SKM-1 (cell line): ENCODE measurements around the gene PRPS2.

Experiments
- DNase-seq: peaks from one replicate; lab custom pipeline; 2025; ENCODE audit not compliant: unreplicated experiment; lab: John Stamatoyannopoulos, UW

Gene PRPS2

GRCh38 chrX:12814420-12814819 is 23.2 kb downstream of the PRPS2 start:
- peak; percentile 5 for DNase-seq

GRCh38 chrX:12817528-12817927 is 26.3 kb downstream of the PRPS2 start:
- no peak for DNase-seq

GRCh38 chrX:12819222-12819621 is 28.0 kb downstream of the PRPS2 start:
- no peak for DNase-seq

- no peak for DNase-seq
Observed at GRCh38 chrX:12820737-12821136, 29.5 kb downstream of the PRPS2 start.

GRCh38 chrX:12824944-12825343 is 33.7 kb downstream of the PRPS2 start:
- no peak for DNase-seq

GRCh38 chrX:12825801-12826200 is 34.6 kb downstream of the PRPS2 start:
- DNase-seq = no peak

GRCh38 chrX:12843061-12843667 is 52.0 kb downstream of the PRPS2 start:
- no peak for DNase-seq

GRCh38 chrX:12843668-12844279 is 52.6 kb downstream of the PRPS2 start:
- DNase-seq = no peak

GRCh38 chrX:12844319-12844718 is 53.1 kb downstream of the PRPS2 start:
- DNase-seq = no peak

- DNase-seq = peak; percentile 24
Observed at GRCh38 chrX:12865359-12865758, 74.1 kb downstream of the PRPS2 start.

GRCh38 chrX:12866451-12867377 is 75.5 kb downstream of the PRPS2 start, which contains the start of gene TLR7:
TSS of gene TLR7 (plus strand) at chrX:12867072. CDS start at chrX:12867579, 507 bp downstream.
- no peak for DNase-seq

- no peak for DNase-seq
Observed at GRCh38 chrX:12867685-12868084, 76.5 kb downstream of the PRPS2 start.

- DNase-seq = no peak
Observed at GRCh38 chrX:12868747-12869146, 77.5 kb downstream of the PRPS2 start.

- no peak for DNase-seq
Observed at GRCh38 chrX:12871257-12871656, 80.0 kb downstream of the PRPS2 start.

- DNase-seq = no peak
Observed at GRCh38 chrX:12872741-12873140, 81.5 kb downstream of the PRPS2 start.
